HepG2 (cell line): ENCODE measurements around the gene RYK. TPM values are rescaled to one million over a fixed set of nuclear protein-coding genes. Genes with fewer than 3 reads are reported as not detected.

ENCODE experiments used
- CC2D1A ChIP-seq: sonication (generic); formaldehyde crosslinking; IDR thresholded peaks from 2 replicates; pipeline ENCODE4 v1.8.1; 2023; ENCODE audit warnings: mild to moderate bottlenecking, missing genetic modification reagents
- EED ChIP-seq: sonication (generic); formaldehyde crosslinking; IDR thresholded peaks from 2 replicates; pipeline ENCODE4 v1.5.0; 2020; ENCODE audit warnings: mild to moderate bottlenecking, missing genetic modification reagents
- GFI1 ChIP-seq: sonication (generic); formaldehyde crosslinking; IDR thresholded peaks from 2 replicates; pipeline ENCODE4 v1.5.0; 2020; ENCODE audit warnings: missing genetic modification reagents, mild to moderate bottlenecking, borderline replicate concordance
- PHF21A ChIP-seq: sonication (generic); formaldehyde crosslinking; IDR thresholded peaks from 2 replicates; pipeline ENCODE4 v1.5.0; 2020; ENCODE audit warnings: mild to moderate bottlenecking, missing genetic modification reagents
- RFXANK ChIP-seq: IDR thresholded peaks from 2 replicates; pipeline ENCODE4 v1.6.1; 2016
- U2AF1 ChIP-seq: fragments of 200-400 bp; formaldehyde crosslinking; optimal IDR thresholded peaks from 2 replicates; pipeline ENCODE3; 2017; ENCODE audit warnings: mild to moderate bottlenecking, low read depth, low read length
- ZNF430 ChIP-seq: sonication (generic); formaldehyde crosslinking; IDR thresholded peaks from 2 replicates; pipeline ENCODE4 v1.9.0; 2021; ENCODE audit warnings: mild to moderate bottlenecking, missing genetic modification reagents
- ZNF772 ChIP-seq: sonication (generic); formaldehyde crosslinking; IDR thresholded peaks from 2 replicates; pipeline ENCODE4 v1.5.0; 2020; ENCODE audit warnings: mild to moderate bottlenecking, missing genetic modification reagents
- ZNF781 ChIP-seq: sonication (generic); formaldehyde crosslinking; IDR thresholded peaks from 2 replicates; pipeline ENCODE4 v1.5.1; 2020; ENCODE audit warnings: borderline replicate concordance, mild to moderate bottlenecking, missing genetic modification reagents; ENCODE audit errors: not compliant biosample characterization
- ZNF883 ChIP-seq: sonication (generic); formaldehyde crosslinking; IDR thresholded peaks from 2 replicates; pipeline ENCODE4 v1.5.1; 2020; ENCODE audit warnings: mild to moderate bottlenecking, missing genetic modification reagents; ENCODE audit errors: not compliant biosample characterization
- ZSCAN21 ChIP-seq: sonication (generic); formaldehyde crosslinking; IDR thresholded peaks from 2 replicates; pipeline ENCODE4 v1.8.0; 2022; ENCODE audit warnings: mild to moderate bottlenecking, missing genetic modification reagents, moderate library complexity, borderline replicate concordance
- ZSCAN30 ChIP-seq: sonication (generic); formaldehyde crosslinking; IDR thresholded peaks from 2 replicates; pipeline ENCODE4 v1.5.0; 2020; ENCODE audit warnings: mild to moderate bottlenecking, missing genetic modification reagents
- polyA plus RNA-seq, 8 experiments: library from polyadenylated mRNA; depleted of rRNA in 3 of 8; stranded (reverse) in 7 of 8; unstranded in 1 of 8; fragments of >200 nt; fragmentation: Illumina TruSeq in 4 of 8; extraction: Trizol in 4 of 8; gene quantifications; 2 replicates each; pipeline versions ENCODE4 v1.2.1 to v1.2.3, GENCODE V29; 2011 to 2016; ENCODE audit warnings: low read depth in 4 of 8, missing spikeins in 1 of 8, mixed read lengths in 1 of 8; ENCODE audit not compliant: insufficient read depth in 1 of 8
- total RNA-seq, 5 experiments: library from RNA; depleted of rRNA; stranded (reverse); fragments of >200 nt; fragmentation: Illumina TruSeq; extraction: Trizol; gene quantifications; 2 replicates each; pipeline ENCODE4 v1.2.3, GENCODE V29; 2016; ENCODE audit warnings: low read depth in 1 of 5
- TF ChIP-seq, protein P1 (sequence below): sonication (generic); formaldehyde crosslinking; IDR thresholded peaks from 2 replicates; pipeline ENCODE4 v1.9.0; 2021; ENCODE audit warnings: mild to moderate bottlenecking, missing genetic modification reagents
- TF ChIP-seq, protein P2 (sequence below): sonication (generic); formaldehyde crosslinking; conservative IDR thresholded peaks from 2 replicates; pipeline ENCODE4 v1.5.0; 2020; ENCODE audit warnings: missing genetic modification reagents
- TF ChIP-seq, protein P3 (sequence below): sonication (generic); formaldehyde crosslinking; conservative IDR thresholded peaks from 2 replicates; pipeline ENCODE4 v1.4.0; 2020; ENCODE audit warnings: missing genetic modification reagents
- TF ChIP-seq, protein P4 (sequence below): sonication (generic); formaldehyde crosslinking; IDR thresholded peaks from 2 replicates; pipeline ENCODE4 v1.4.0; 2020; ENCODE audit warnings: missing genetic modification reagents; ENCODE audit errors: not compliant biosample characterization

The RYK gene
- total and polyA plus RNA-seq, 2 of the 13 experiments (the other 11 are each of a cell fraction or from before 2014, with no cell fraction given), result 35.0 to 66.2 TPM

DNA sequence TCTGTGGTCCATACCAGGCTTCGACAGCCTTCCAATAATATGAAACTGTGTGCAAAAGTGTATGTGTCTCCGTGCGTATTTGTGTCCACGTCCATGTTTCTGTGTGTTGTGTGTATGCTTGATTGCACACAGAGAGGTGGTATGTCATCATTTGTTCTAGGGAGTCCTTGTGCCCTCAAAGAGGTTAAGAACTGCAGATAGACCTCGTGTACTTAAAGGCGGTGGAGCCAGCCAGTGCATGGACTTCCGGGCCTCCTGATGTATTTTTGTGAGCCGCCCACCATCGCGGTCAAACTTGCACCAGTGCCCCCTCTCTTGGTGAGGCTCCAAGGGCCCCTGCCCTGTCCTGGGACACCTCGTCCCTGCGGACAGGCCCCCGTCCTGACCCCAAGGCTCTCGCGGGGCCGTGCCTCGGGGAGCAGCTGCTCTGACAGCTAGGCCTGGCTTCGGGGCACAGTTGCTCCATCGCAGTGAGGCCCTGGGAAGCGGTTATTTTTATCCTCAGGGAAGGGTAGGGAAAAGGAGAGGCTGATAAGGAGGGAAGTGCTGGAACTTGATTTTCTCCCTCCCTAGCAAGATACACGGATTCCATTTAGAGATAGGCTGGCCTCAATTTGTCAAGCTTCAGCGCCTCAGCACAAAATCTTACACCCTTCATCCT is 1.2 kb upstream of the RYK start (continued):
- TF ChIP-seq, protein P1, sequence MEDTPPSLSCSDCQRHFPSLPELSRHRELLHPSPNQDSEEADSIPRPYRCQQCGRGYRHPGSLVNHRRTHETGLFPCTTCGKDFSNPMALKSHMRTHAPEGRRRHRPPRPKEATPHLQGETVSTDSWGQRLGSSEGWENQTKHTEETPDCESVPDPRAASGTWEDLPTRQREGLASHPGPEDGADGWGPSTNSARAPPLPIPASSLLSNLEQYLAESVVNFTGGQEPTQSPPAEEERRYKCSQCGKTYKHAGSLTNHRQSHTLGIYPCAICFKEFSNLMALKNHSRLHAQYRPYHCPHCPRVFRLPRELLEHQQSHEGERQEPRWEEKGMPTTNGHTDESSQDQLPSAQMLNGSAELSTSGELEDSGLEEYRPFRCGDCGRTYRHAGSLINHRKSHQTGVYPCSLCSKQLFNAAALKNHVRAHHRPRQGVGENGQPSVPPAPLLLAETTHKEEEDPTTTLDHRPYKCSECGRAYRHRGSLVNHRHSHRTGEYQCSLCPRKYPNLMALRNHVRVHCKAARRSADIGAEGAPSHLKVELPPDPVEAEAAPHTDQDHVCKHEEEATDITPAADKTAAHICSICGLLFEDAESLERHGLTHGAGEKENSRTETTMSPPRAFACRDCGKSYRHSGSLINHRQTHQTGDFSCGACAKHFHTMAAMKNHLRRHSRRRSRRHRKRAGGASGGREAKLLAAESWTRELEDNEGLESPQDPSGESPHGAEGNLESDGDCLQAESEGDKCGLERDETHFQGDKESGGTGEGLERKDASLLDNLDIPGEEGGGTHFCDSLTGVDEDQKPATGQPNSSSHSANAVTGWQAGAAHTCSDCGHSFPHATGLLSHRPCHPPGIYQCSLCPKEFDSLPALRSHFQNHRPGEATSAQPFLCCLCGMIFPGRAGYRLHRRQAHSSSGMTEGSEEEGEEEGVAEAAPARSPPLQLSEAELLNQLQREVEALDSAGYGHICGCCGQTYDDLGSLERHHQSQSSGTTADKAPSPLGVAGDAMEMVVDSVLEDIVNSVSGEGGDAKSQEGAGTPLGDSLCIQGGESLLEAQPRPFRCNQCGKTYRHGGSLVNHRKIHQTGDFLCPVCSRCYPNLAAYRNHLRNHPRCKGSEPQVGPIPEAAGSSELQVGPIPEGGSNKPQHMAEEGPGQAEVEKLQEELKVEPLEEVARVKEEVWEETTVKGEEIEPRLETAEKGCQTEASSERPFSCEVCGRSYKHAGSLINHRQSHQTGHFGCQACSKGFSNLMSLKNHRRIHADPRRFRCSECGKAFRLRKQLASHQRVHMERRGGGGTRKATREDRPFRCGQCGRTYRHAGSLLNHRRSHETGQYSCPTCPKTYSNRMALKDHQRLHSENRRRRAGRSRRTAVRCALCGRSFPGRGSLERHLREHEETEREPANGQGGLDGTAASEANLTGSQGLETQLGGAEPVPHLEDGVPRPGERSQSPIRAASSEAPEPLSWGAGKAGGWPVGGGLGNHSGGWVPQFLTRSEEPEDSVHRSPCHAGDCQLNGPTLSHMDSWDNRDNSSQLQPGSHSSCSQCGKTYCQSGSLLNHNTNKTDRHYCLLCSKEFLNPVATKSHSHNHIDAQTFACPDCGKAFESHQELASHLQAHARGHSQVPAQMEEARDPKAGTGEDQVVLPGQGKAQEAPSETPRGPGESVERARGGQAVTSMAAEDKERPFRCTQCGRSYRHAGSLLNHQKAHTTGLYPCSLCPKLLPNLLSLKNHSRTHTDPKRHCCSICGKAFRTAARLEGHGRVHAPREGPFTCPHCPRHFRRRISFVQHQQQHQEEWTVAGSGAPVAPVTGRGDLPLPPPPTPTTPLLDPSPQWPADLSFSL (CRISPR knock-in tag), result no peak
- TF ChIP-seq U2AF1, result no peak
- no peak for TF ChIP-seq ZNF772
- no peak for TF ChIP-seq RFXANK (CRISPR knock-in tag)
- peak; percentile 61; the same call in 1 of the 2 replicates for TF ChIP-seq ZSCAN21 (CRISPR knock-in tag)
- no peak for TF ChIP-seq ZSCAN30
- TF ChIP-seq, protein P2, sequence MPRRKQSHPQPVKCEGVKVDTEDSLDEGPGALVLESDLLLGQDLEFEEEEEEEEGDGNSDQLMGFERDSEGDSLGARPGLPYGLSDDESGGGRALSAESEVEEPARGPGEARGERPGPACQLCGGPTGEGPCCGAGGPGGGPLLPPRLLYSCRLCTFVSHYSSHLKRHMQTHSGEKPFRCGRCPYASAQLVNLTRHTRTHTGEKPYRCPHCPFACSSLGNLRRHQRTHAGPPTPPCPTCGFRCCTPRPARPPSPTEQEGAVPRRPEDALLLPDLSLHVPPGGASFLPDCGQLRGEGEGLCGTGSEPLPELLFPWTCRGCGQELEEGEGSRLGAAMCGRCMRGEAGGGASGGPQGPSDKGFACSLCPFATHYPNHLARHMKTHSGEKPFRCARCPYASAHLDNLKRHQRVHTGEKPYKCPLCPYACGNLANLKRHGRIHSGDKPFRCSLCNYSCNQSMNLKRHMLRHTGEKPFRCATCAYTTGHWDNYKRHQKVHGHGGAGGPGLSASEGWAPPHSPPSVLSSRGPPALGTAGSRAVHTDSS (CRISPR knock-in tag), result no peak
- TF ChIP-seq ZNF883 (CRISPR knock-in tag), result peak; percentile 31
- TF ChIP-seq, protein P3, sequence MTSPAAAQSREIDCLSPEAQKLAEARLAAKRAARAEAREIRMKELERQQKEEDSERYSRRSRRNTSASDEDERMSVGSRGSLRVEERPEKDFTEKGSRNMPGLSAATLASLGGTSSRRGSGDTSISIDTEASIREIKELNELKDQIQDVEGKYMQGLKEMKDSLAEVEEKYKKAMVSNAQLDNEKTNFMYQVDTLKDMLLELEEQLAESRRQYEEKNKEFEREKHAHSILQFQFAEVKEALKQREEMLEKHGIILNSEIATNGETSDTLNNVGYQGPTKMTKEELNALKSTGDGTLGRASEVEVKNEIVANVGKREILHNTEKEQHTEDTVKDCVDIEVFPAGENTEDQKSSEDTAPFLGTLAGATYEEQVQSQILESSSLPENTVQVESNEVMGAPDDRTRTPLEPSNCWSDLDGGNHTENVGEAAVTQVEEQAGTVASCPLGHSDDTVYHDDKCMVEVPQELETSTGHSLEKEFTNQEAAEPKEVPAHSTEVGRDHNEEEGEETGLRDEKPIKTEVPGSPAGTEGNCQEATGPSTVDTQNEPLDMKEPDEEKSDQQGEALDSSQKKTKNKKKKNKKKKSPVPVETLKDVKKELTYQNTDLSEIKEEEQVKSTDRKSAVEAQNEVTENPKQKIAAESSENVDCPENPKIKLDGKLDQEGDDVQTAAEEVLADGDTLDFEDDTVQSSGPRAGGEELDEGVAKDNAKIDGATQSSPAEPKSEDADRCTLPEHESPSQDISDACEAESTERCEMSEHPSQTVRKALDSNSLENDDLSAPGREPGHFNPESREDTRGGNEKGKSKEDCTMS (CRISPR knock-in tag), result no peak
- peak; percentile 35; the same call in 1 of the 2 replicates for TF ChIP-seq PHF21A (CRISPR knock-in tag)
- peak; percentile 45; the same call in 1 of the 2 replicates for TF ChIP-seq GFI1 (CRISPR knock-in tag)
- TF ChIP-seq, protein P4, sequence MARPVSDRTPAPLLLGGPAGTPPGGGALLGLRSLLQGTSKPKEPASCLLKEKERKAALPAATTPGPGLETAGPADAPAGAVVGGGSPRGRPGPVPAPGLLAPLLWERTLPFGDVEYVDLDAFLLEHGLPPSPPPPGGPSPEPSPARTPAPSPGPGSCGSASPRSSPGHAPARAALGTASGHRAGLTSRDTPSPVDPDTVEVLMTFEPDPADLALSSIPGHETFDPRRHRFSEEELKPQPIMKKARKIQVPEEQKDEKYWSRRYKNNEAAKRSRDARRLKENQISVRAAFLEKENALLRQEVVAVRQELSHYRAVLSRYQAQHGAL (CRISPR knock-in tag), result no peak
- TF ChIP-seq ZNF430, result no peak
- no peak for TF ChIP-seq ZNF781 (CRISPR knock-in tag)
- 0 out of 2 replicates have a peak, but pooled peaks have one; percentile 45 for TF ChIP-seq EED (CRISPR knock-in tag)
- no peak for TF ChIP-seq CC2D1A (CRISPR knock-in tag)
